Measurements from ENCODE around the gene CEP112.

GRCh38 chr17:65593855-65594845 is 597.8 kb downstream of the CEP112 start:
- TF ChIP-seq CTCF (IDR thresholded peaks at IDR 0.05) (no peak), ZFX (IDR thresholded peaks at IDR 0.05; ENCODE audit: borderline replicate concordance) (no peak)
